H9 (cell line): ENCODE results near the gene DENND1A. TPM values are rescaled to one million over a fixed set of nuclear protein-coding genes. Genes with fewer than 3 reads are reported as not detected.

Experiments used
- DNase-seq: peaks from one replicate; pipeline ENCODE4 v3.0.0-alpha.2; 2017
- H2AFZ ChIP-seq: one replicate; pipeline ENCODE4 v1.6.1; 2013; ENCODE audit warnings: mild to moderate bottlenecking, low read length, control low read depth, moderate library complexity
- H2AK5ac ChIP-seq: 2 replicates; pipeline ENCODE4 v1.6.1; 2013; ENCODE audit warnings: low read length, control low read depth, mixed read lengths; ENCODE audit not compliant: insufficient read length
- H2BK120ac ChIP-seq: one replicate; pipeline ENCODE4 v1.6.1; 2013; ENCODE audit warnings: low read depth, mild to moderate bottlenecking, low read length, control low read depth, inconsistent platforms; ENCODE audit not compliant: poor library complexity, severe bottlenecking
- H2BK12ac ChIP-seq: 2 replicates; pipeline ENCODE4 v1.6.1; 2013; ENCODE audit warnings: low read length, control low read depth, mixed read lengths, low read depth; ENCODE audit not compliant: insufficient read length
- H2BK15ac ChIP-seq: 2 replicates; pipeline ENCODE4 v1.6.1; 2013; ENCODE audit warnings: low read depth, low read length, control low read depth
- H2BK20ac ChIP-seq: one replicate; pipeline ENCODE4 v1.6.1; 2013; ENCODE audit warnings: low read depth, mild to moderate bottlenecking, low read length, control low read depth, inconsistent platforms; ENCODE audit not compliant: poor library complexity, severe bottlenecking
- H2BK5ac ChIP-seq: 2 replicates; pipeline ENCODE4 v1.6.1; 2013; ENCODE audit warnings: low read length, control low read depth, mixed read lengths; ENCODE audit not compliant: insufficient read length
- H3K14ac ChIP-seq: 2 replicates; pipeline ENCODE4 v1.6.1; 2013; ENCODE audit warnings: low read length, control low read depth; ENCODE audit not compliant: insufficient read depth
- H3K18ac ChIP-seq: 2 replicates; pipeline ENCODE4 v1.6.1; 2013; ENCODE audit warnings: low read depth, mild to moderate bottlenecking, mixed read lengths, low read length, control low read depth; ENCODE audit not compliant: insufficient read length
- H3K23ac ChIP-seq: 2 replicates; pipeline ENCODE4 v1.6.1; 2013; ENCODE audit warnings: low read length, control low read depth, mixed read lengths, low read depth; ENCODE audit not compliant: insufficient read length
- H3K23me2 ChIP-seq: 2 replicates; pipeline ENCODE4 v1.6.1; 2013; ENCODE audit warnings: low read depth, mild to moderate bottlenecking, mixed read lengths, low read length, control low read depth; ENCODE audit not compliant: insufficient read length, poor library complexity, severe bottlenecking
- H3K27ac ChIP-seq: 2 replicates; pipeline ENCODE4 v1.5.1; 2013; ENCODE audit warnings: low read length, control low read depth, mixed read lengths, low read depth; ENCODE audit not compliant: insufficient read length
- H3K27me3 ChIP-seq: 2 replicates; pipeline ENCODE4 v1.6.1; 2013; ENCODE audit warnings: low read length, control low read depth, inconsistent platforms; ENCODE audit not compliant: insufficient read depth
- H3K4ac ChIP-seq: 2 replicates; pipeline ENCODE4 v1.6.1; 2013; ENCODE audit warnings: low read depth, mild to moderate bottlenecking, control low read depth, inconsistent platforms, low read length, moderate library complexity
- H3K4me1 ChIP-seq: 2 replicates; pipeline ENCODE4 v1.6.1; 2013; ENCODE audit warnings: low read length, control low read depth, inconsistent platforms; ENCODE audit not compliant: insufficient read depth
- H3K4me2 ChIP-seq: 2 replicates; pipeline ENCODE4 v1.6.1; 2013; ENCODE audit warnings: low read length, control low read depth, mixed read lengths; ENCODE audit not compliant: insufficient read length, insufficient read depth
- H3K56ac ChIP-seq: 2 replicates; pipeline ENCODE4 v1.6.1; 2013; ENCODE audit warnings: low read depth, mild to moderate bottlenecking, mixed read lengths, low read length, control low read depth; ENCODE audit not compliant: insufficient read length
- H3K79me1 ChIP-seq: 2 replicates; pipeline ENCODE4 v1.6.1; 2013; ENCODE audit warnings: low read depth, mild to moderate bottlenecking, moderate library complexity, low read length, control low read depth, inconsistent platforms; ENCODE audit not compliant: insufficient read depth, poor library complexity, severe bottlenecking
- H3K79me2 ChIP-seq: 2 replicates; pipeline ENCODE4 v1.6.1; 2013; ENCODE audit warnings: low read length, control low read depth, inconsistent platforms; ENCODE audit not compliant: insufficient read depth
- H3K9ac ChIP-seq: 2 replicates; pipeline ENCODE4 v1.6.1; 2013; ENCODE audit warnings: low read length, control low read depth, mixed read lengths; ENCODE audit not compliant: insufficient read length; ENCODE audit errors: extremely low read depth
- H3K9me3 ChIP-seq: one replicate; pipeline ENCODE4 v1.6.1; 2013; ENCODE audit warnings: low read depth, low read length, inconsistent platforms; ENCODE audit not compliant: control insufficient read depth
- H3T11ph ChIP-seq: one replicate; pipeline ENCODE4 v1.6.1; 2013; ENCODE audit warnings: mild to moderate bottlenecking, low read length, control low read depth, inconsistent platforms
- H4K20me1 ChIP-seq: one replicate; pipeline ENCODE4 v1.6.1; 2013; ENCODE audit not compliant: control insufficient read depth, insufficient read length, insufficient read depth
- H4K5ac ChIP-seq: 2 replicates; pipeline ENCODE4 v1.6.1; 2013; ENCODE audit warnings: low read depth, mild to moderate bottlenecking, mixed read lengths, low read length, control low read depth; ENCODE audit not compliant: insufficient read length
- H4K8ac ChIP-seq: replicated peaks from 2 replicates; pipeline ENCODE4 v1.6.1; 2013; ENCODE audit warnings: low read length, control low read depth, mixed read lengths, low read depth; ENCODE audit not compliant: insufficient read length
- H4K91ac ChIP-seq: 2 replicates; pipeline ENCODE4 v1.6.1; 2013; ENCODE audit warnings: low read depth, mild to moderate bottlenecking, moderate library complexity, mixed read lengths, low read length, control low read depth; ENCODE audit not compliant: insufficient read length
- H3K27ac Mint-ChIP-seq, 3 experiments: 2 replicates in 2 of 3; 3 replicates in 1 of 3; pipeline ENCODE4 v1.8.0; 2020 to 2021; ENCODE audit warnings: mixed read lengths in 3 of 3, mild to moderate bottlenecking in 1 of 3, moderate library complexity in 1 of 3
- H3K27me3 Mint-ChIP-seq: 2 replicates; pipeline ENCODE4 v1.8.0; 2021; ENCODE audit warnings: low read depth, mild to moderate bottlenecking, moderate library complexity, mixed read lengths
- H3K36me3 Mint-ChIP-seq, 3 experiments: 2 replicates in 2 of 3; 3 replicates in 1 of 3; pipeline ENCODE4 v1.8.0; 2020 to 2021; ENCODE audit warnings: low read depth in 3 of 3, mixed read lengths in 3 of 3; ENCODE audit not compliant: insufficient read depth in 1 of 3
- H3K4me1 Mint-ChIP-seq, 2 experiments: 2 replicates each; pipeline ENCODE4 v1.8.0; 2020; ENCODE audit warnings: mixed read lengths in 2 of 2
- H3K4me3 Mint-ChIP-seq, 2 experiments: 2 replicates in 1 of 2; 3 replicates in 1 of 2; pipeline ENCODE4 v1.8.0; 2020 to 2021; ENCODE audit warnings: mild to moderate bottlenecking in 2 of 2, mixed read lengths in 2 of 2, moderate library complexity in 1 of 2
- H3K9me3 Mint-ChIP-seq, 2 experiments: 2 replicates in 1 of 2; 3 replicates in 1 of 2; pipeline ENCODE4 v1.8.0; 2020; ENCODE audit warnings: mild to moderate bottlenecking in 2 of 2, mixed read lengths in 2 of 2, moderate library complexity in 1 of 2
- CTCF ChIP-seq: fragments of 200-600 bp; sonication (generic); conservative IDR thresholded peaks from 3 replicates; pipeline ENCODE4 v1.8.0; 2021; ENCODE audit warnings: antibody characterized with exemption, mild to moderate bottlenecking
- WGBS: extraction: QIAGEN DNeasy Blood & Tissue Kit; methylation state at CpG from one replicate; pipeline ENCODE4 v1.1.7; 2013; ENCODE audit warnings: missing lambda C conversion rate, low lambda C conversion rate, mixed read lengths; ENCODE audit not compliant: insufficient read length; ENCODE audit errors: extremely low coverage; 5-methylcytosine and 5-hydroxymethylcytosine counted together
- total RNA-seq: library from RNA; stranded (reverse); gene quantifications from 2 replicates; pipeline ENCODE4 v1.2.1, GENCODE V29; 2021

The DENND1A gene
- total RNA-seq, 1 experiment from 2014 or later: 20.4 TPM

- Histone ChIP-seq H4K91ac (no peak overlapping the region), H3K9me3 (no peaks in the 10 kb centered on the region), H3K14ac (no peak overlapping the region), H3K9ac (no peak overlapping the region), H3K4me1 (no peaks in the 10 kb centered on the region), H2BK120ac (no peak overlapping the region), H4K8ac (no peak overlapping the region), H3K18ac (no peak overlapping the region), H3K79me2 (no peaks in the 10 kb centered on the region), H3T11ph (no peak overlapping the region), H4K5ac (no peak overlapping the region), H2BK20ac (no peak overlapping the region), H3K4ac (no peak overlapping the region), H3K56ac (no peak overlapping the region), H2AFZ (no peak overlapping the region), H3K4me2 (no peak overlapping the region), H2BK15ac (no peak overlapping the region), H2BK5ac (no peak overlapping the region), H2AK5ac (no peak overlapping the region), H3K23ac (no peak overlapping the region), H3K23me2 (no peaks in the 10 kb centered on the region), H3K27ac (no peak overlapping the region), H4K20me1 (no peaks in the 10 kb centered on the region), H3K79me1 (no peaks in the 10 kb centered on the region), H3K27me3 (no peaks in the 10 kb centered on the region), H2BK12ac (no peak overlapping the region)
- H3K9me3 Mint-ChIP-seq: no peaks in the 10 kb centered on the region; a peak in 1 of 5 replicates
- H3K4me1 Mint-ChIP-seq: peaks cover 8% of the 10 kb centered on the region in 2 experiments; a peak in 3 of 4 replicates
- WGBS: no CpG with 5 or more reads among the region's 4 CpGs
- DNase-seq: no peak
- no peak overlapping the region for H3K4me3 Mint-ChIP-seq
- peaks cover 1% of the 10 kb centered on the region; the same call in 1 of the 2 replicates for H3K27me3 Mint-ChIP-seq
- TF ChIP-seq CTCF: no peak
- no peaks in the 10 kb centered on the region; a peak in 2 of 7 replicates for H3K36me3 Mint-ChIP-seq
- no peak overlapping the region for H3K27ac Mint-ChIP-seq
Measured at GRCh38 chr9:123696476-123696875, 233.4 kb downstream of the DENND1A start.
